ENCODE measurements around the gene AOC2.
"Not testable (repeated sequence)": the region's sequence is repeated elsewhere in the genome, so short reads cannot be mapped to it uniquely, and the experiment has no call there.

The AOC2 gene

DNA sequence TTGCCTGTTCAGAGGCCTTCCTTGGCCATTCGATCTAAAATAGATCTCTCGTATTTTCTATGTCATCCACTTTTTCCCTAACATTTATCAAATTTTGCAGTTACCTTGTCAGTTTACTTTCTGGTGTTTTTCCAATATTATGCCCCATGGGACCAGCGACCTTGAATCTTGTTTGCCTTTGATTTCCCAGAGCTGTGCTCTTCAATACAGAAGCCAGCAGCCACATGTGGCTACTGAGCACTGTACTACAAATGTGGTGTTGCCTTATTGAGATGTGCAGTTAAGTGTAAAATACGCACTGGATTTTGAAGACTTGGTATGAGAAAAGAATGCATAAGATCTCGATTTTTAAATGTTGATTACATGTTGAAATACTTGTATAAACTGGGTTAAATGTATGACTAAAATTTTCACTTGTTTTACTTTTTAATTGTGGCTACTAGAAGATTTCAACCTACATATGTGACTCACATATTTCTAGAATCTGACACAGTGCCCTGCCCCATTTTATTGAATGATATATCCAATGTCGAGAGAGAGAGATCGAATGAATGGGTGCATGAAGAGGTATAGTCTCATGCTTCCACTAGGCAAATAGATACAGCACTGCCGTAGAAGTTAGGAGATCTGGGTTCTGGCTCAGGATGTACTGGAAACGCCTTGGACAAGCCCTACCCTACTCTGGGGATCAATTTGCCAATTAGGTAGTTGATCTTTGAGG, 12.0 kb upstream of the AOC2 start:
- no peak for DNase-seq

DNA sequence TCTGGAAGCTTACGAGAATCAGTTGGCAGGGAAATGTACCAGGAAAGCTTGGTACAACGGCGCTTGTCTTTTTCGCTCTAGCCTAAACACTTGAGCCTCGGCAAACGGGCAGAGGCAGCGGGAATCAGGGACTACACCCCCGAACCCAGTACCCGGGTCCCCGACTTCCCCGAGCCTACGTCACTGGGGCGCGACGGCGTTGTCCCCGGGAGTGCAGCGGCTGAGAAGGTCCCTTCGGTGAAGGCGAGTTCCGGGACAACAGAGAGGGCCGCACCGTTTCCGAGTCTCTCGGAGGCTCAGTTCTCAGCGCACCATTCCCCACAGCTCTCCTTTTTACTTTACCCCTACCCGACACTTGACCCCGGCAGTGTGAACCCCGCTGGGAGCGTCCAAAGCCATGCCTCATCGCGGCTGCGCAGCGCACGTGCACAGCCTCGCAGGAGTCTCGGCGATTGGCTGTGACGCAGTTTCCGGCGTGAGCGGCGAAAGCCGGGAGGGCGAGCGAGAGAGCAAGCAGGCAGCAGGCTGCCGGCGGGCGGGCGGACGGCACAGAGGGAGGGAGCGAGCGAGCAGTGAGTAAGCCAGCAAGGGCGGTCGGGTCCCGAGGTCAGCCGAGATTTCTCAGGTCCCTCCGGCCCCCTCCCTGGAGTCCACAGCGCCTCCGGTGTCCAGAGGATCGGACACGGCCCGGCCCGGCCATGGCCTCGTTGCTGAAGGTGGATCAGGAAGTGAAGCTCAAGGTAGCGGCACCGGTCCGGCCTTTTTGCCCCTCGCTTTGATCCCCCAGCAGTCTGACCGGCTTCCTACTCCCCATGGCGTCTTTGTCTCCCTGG, 11.2 kb upstream of the AOC2 start, which contains the start of gene PSME3:
TSS of gene PSME3 (plus strand) at position 464 of the 833 bp plus-strand sequence. CDS start at position 699, 235 bp downstream.
- peak; percentile 87 to 90 for DNase-seq

DNA sequence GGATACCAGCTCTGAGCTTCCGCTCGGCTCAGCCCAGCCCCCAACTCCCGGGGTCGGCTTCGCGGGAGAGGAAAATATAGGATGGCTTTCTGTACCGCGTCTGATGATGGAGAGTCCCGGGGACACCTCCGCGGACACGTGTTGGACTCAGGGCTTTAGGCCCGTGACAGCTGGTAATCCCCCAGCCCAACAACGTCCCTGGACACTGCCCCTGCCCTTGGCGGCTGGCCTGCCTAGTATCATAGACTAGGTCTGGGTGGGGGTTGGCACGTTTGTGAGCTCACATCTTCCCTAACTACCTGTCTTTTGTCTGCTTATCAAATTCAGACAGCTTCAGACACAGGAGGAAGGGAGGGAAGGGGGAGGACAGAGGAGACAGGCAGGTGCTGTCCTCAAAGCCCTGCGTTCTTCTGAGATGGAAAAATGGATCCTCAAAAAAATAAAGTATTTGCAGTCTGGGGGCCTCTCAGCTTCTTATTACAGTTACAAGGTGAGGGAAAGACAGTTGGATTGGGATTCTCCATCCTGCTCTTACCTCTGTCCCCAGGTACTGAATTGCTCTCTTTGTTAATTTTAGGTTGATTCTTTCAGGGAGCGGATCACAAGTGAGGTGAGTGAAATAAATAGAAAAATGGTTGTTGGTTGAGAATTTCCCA, 10.5 kb upstream of the AOC2 start:
- DNase-seq = no peak

DNA sequence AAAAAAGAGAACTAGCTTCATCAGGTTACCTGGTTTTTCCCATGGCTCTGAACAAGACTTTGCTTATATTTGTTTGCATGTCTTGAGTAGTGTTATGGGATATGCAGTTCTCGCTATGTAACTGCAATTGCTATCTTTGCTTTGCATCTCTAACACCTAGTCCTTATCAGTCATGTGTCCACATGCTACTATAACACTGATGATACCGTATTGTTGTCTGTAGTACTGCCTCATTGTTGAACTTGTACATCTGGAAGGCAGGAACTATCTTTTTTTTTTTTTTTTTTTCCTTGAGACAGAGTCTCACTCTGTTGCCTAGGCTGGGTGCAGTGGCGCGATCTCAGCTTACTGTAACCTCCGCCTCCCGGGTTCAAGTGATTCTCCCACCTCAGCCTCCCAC, 8.6 kb upstream of the AOC2 start:
- DNase-seq = no peak

DNA sequence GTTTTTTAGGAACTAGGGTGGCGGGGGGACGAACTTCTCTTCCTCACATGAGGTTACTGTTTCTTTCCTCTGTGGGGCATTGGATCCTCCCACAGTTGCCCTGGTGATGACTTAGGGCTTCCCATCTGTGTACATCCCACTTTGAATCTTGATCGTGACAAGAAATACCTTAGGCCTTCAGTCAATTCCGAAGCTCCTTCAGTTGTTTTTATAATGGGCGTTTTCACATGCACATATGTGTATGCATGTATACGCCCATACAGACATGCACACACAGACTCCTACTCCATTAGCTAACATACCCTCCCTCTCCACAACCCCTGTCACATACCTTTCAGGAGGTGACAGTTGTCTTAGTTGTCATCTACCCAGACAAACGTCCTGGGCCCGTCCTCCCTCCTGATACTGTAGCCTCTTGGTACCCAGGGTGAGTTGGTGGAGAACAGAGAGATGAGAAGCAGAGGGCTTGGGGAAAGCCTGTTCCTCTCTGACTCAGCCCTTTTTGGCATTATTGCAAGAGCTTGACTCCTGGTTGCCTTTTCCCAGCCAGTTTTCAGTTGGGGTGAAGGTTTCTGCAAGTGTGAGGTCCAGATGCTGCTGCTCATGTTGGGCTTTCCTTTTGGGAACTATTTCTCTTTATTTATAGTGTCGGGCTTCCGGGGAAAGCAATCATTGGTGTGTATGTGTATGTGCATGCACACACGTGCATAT, 2.2 kb upstream of the AOC2 start:
- DNase-seq = no peak

DNA sequence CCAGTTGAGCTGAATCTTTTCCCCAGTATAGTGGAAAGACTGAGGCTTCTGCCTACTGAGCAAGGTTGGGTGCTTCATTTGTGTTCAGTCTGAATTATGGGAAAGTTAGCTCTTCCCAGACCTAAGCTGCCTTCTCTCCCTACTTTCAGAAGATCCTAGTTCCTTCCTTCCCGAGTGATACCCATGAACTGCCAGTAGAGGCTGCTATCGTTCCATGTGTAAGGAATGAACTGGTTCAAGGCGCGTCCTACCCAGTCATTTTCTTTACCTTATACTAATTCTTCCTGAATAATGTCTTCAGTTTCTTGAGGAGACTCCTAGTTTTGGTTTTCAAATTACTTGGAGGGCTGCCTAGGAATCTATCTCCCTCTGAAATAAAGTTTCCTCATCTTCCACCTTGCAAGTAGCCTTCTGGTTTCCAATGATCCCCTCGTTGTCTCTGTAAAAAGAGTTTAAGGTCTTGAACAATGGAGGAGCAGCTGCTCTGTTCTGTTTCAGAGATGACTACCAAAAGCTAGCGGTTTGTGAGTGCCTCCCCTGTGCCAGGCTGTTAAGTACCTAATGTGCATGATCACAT, 934 bp upstream of the AOC2 start:
- DNase-seq = no peak

DNA sequence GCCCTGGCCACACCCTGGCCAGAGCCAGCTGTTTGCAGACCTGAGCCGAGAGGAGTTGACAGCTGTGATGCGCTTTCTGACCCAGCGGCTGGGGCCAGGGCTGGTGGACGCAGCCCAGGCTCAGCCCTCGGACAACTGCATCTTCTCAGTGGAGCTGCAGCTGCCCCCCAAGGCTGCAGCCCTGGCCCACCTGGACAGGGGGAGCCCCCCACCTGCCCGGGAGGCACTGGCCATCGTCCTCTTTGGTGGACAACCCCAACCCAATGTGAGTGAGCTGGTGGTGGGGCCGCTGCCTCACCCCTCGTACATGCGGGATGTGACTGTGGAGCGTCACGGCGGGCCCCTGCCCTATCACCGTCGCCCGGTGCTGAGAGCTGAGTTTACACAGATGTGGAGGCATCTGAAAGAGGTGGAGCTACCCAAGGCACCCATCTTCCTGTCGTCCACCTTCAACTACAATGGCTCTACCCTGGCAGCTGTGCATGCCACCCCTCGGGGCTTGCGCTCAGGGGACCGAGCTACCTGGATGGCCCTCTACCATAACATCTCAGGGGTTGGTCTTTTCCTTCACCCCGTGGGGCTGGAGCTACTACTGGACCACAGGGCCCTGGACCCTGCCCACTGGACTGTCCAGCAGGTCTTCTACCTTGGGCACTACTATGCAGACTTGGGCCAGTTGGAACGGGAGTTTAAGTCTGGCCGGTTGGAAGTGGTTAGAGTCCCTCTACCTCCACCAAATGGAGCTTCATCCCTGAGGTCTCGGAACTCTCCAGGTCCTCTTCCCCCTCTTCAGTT, 578 bp downstream of the AOC2 start:
- DNase-seq = no peak

DNA sequence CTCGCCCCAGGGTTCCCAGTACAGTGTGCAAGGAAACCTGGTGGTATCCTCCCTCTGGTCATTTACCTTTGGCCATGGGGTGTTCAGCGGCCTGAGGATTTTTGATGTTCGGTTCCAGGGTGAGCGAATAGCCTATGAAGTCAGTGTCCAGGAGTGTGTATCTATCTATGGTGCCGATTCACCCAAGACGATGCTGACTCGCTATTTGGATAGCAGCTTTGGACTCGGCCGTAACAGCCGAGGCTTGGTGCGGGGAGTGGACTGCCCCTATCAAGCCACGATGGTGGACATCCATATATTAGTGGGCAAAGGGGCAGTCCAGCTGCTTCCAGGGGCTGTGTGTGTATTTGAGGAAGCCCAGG, 1.2 kb downstream of the AOC2 start:
- DNase-seq = no peak

DNA sequence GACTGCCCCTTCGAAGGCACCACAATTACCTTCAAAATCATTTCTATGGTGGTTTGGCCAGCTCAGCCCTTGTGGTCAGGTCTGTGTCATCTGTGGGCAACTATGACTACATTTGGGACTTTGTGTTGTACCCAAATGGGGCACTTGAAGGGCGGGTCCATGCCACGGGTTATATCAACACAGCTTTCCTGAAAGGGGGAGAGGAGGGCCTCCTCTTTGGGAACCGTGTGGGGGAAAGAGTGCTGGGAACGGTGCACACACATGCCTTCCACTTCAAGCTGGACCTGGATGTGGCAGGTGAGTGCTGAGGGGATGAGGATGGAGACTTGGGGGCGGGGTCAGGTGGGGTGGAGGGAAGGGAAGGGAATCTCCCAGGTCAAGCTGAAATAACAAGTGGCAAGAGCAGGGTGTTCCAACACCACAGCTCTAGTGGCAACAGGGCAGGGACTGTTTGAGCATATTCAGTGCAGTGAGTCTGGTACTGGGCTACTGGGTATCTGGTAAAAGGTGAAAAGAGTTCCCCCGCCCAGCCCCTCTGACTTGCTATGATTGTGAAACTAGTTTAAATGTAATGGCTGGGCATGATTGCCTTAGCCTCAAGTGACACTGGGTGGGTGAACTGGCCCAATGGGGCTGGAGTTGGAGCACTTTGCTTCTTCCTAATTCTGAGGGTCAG, 1.7 kb downstream of the AOC2 start:
- DNase-seq = no peak

DNA sequence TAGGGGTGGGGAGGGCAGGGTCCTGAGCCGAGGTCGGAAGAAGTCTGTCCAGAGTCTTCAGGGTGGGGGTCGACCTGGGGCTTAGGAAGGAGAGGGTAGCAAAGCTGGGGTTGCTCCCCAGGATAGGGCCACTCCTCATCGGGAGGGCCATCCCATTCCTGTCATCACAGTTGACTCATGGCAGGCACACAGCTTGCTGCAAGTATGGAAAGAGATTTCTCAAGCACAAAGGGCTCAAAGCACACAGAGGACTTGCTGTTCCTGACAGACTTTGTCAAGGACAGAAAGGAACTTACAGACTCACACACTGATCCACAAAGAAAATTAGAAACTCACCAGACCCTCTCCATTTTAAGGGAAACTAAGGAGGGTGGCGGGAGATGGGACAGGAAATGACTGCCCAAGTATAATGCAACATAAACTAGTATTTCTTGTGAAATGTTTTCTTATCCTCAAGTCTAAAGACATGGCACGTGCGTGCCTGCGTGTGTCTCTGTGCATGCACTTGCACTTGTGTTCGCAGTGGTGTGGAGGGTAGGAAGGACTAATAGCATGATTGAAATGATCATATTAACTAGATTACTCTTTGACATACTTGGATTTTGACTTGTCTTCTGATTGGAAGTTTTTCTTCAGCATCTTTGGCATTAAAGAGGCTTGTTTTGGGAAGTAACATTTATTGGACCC, 2.4 kb downstream of the AOC2 start:
- DNase-seq = no peak

DNA sequence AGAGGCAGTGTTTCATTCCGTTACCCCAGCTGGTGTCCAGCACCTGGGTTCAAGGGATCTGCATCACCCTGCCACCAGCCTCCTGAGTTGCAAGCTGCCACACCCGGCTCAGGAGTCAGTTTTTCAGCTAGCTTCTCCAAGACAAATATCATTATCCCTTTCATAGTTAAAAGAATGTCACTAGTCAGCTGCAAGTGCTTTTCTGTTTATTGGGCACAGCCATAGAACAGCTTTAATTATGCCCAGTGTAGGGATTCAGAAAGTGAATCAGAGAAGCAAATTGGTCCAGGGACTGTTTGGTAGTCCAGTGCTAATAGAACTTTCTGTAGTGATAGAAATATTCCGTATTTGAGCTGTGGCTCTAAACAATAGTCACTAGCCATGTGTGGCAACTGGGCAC, 3.7 kb downstream of the AOC2 start:
- no peak for DNase-seq

DNA sequence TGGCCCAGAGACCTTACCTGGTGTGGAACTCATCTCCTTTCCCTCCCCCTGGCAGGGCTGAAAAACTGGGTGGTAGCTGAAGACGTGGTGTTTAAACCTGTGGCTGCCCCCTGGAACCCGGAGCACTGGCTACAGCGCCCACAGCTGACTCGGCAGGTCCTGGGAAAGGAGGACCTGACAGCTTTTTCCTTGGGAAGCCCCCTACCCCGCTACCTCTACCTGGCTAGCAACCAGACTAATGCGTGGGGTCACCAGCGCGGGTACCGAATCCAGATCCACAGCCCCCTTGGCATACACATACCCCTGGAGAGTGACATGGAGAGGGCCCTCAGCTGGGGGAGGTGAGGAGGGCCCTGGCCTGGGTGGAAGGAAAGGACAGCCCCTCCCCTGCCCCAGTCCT, 4.7 kb downstream of the AOC2 start:
- DNase-seq = no peak

DNA sequence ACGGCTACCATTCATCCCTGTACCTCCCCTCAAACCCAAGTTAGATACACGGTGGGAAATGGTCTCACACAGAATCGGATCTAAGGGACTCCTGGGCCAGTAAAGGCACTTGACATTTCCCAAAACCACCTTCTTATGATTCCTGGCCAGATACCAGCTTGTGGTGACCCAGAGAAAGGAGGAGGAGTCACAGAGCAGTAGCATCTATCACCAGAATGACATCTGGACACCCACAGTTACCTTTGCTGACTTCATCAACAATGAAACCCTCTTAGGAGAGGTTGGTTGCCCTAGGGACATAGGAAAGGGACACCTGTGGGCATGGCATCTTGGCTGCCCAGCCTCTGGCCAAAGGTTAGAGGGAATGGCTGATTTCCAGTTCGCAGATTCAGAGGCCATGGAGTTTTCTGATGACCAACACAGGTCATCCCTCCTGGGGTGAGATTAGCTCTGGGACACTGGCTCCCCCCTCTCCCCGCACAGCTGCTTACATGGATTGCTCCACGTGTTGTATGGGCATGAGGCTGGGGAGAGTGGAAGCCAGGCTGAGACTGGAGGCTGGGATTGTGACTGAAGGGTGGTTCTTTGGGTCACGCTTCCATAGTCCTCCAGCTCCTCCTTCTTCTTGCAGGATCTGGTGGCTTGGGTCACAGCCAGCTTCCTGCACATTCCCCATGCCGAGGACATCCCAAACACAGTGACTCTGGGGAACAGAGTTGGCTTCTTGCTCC, 5.2 kb downstream of the AOC2 start:
- DNase-seq = no peak

DNA sequence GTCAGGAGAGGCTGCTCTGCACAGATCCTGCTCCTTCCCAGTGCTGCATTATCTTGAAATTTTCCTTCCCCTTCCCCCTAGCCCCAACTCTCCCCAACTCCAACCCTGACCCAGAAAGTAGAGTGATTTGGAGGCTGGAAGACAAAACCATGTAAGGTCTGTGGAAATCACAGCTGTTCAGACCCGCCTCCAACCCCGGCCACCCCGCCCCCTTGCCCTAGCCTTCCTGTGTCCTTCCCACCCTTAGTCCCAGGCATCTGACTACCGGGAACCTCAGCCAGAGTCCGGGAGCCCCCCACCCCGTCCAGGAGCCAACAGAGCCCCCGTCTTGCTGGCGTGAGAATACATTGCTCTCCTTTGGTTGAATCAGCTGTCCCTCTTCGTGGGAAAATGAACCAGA, 6.6 kb downstream of the AOC2 start, which contains the start of gene AOC3:
TSS of gene AOC3 (plus strand) at position 246 of the 400 bp plus-strand sequence. CDS start at position 391, 145 bp downstream.
- no peak for DNase-seq

DNA sequence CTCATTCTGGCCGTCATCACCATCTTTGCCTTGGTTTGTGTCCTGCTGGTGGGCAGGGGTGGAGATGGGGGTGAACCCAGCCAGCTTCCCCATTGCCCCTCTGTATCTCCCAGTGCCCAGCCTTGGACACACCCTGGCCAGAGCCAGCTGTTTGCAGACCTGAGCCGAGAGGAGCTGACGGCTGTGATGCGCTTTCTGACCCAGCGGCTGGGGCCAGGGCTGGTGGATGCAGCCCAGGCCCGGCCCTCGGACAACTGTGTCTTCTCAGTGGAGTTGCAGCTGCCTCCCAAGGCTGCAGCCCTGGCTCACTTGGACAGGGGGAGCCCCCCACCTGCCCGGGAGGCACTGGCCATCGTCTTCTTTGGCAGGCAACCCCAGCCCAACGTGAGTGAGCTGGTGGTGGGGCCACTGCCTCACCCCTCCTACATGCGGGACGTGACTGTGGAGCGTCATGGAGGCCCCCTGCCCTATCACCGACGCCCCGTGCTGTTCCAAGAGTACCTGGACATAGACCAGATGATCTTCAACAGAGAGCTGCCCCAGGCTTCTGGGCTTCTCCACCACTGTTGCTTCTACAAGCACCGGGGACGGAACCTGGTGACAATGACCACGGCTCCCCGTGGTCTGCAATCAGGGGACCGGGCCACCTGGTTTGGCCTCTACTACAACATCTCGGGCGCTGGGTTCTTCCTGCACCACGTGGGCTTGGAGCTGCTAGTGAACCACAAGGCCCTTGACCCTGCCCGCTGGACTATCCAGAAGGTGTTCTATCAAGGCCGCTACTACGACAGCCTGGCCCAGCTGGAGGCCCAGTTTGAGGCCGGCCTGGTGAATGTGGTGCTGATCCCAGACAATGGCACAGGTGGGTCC, 7.2 kb downstream of the AOC2 start:
- DNase-seq = not testable (repeated sequence)

DNA sequence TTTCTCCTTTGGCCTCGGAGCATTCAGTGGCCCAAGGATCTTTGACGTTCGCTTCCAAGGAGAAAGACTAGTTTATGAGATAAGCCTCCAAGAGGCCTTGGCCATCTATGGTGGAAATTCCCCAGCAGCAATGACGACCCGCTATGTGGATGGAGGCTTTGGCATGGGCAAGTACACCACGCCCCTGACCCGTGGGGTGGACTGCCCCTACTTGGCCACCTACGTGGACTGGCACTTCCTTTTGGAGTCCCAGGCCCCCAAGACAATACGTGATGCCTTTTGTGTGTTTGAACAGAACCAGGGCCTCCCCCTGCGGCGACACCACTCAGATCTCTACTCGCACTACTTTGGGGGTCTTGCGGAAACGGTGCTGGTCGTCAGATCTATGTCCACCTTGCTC, 8.0 kb downstream of the AOC2 start:
- DNase-seq = no peak

DNA sequence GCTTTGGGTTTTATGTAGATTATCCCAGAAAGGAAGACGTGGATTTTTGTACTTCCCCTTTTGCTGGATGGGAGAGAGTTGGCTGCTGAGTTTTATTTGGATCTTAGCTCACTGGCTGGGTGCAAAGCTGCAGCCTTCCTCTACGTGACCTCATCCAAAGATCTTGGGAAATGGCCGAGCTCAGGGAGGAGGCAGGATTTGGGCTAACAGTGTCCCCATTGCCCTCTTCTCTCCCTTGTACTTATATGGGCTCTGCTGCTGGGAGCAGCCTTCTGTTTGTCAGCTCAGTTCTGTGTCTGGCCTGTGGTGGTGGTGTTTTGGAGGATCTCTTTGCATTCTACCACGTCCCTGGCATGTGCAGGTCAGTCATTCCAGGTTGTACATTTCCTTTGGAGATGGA, 8.6 kb downstream of the AOC2 start:
- DNase-seq = no peak

DNA sequence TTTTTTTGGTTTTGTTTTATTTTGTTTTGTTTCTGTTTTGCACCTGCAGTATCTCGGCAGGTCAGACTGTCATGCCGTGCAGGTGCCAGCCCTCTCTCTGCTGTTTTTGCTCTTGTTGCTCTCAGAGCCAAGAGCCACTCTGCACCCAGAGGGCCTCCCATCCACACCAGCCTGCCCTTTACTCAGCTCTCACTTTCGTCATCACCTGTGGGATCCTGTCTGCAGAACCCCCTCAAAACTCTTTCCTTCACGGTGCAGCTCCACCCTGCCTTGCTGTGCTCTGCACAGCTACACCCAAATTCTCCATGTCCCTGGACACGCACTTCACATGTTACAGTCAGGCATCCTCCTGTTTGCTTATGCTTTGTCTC, 9.2 kb downstream of the AOC2 start:
- DNase-seq = no peak
